ENCODE data around the gene RBM20. TPM values are rescaled to one million over a fixed set of nuclear protein-coding genes. Genes with fewer than 3 reads are reported as not detected.
A peak's percentile ranks its signal among the peaks of the same experiment; 100 is the strongest.

RBM20 gene
- total and polyA plus RNA-seq, 7 experiments from 2014 or later, result 0.16 to 1.7 (median 0.37) TPM; not detected in 1

DNA sequence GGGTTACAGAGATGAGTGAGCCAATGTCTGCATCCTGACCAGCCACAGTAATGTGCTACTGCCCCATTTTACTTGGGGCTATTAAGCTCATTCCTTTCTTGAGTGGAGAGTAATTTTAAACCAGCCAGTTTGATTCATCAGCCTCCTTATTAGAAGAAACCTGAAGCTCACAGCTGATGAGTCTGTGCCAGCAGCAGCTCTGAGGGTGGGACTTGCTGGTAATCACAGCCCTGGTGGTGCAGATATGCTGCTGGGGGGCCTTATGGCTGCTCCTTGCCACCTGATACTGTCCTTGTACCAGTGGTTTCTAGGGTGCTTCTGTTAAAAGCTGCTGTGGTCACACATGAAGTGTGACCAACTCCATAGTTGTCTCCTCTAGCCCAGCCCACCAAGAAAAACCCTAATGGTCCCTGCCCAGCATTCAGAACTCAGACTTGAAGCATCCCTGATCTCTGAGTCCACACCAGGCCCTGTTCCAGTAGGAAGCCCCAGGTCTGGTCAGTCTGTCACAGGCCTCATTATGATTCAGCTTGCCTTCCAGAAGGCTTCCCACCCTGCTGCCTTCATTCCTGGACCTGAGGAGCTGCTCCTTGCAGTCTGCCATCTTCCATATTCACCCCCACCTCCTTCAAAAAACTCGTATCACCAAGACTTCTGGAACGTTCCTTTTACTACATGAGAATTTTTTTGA, 28.9 kb upstream of the RBM20 start:
- ChIA-PET CTCF (no interaction called here), POLR2A (interaction anchor here (0.6 kb wide), 1 partner anchor 310 kb away, joined by 3 read pairs; no protein-coding TSS in a partner anchor)
- no peaks in the 10 kb centered on the region for H3K27me3 ChIP-seq (ENCODE audit: control insufficient read depth in 2 of 2, insufficient read depth in 2 of 2, low read length in 2 of 2)
- Mint-ChIP-seq H3K4me3 (no peak overlapping the region), H3K4me1 (peaks cover 10 to 43% (median 29%) of the 10 kb centered on the region in 7 donors), H3K27me3 (no peaks in the 10 kb centered on the region), H3K27ac (peak overlapping the region in 1 of 9 donors; percentile 17), H3K9me3 (no peaks in the 10 kb centered on the region), H3K36me3 (no peaks in the 10 kb centered on the region)
- no peaks in the 10 kb centered on the region for H3K36me3 ChIP-seq (ENCODE audit: control insufficient read depth in 2 of 3, insufficient read depth in 3 of 3, low read length in 3 of 3)
- peaks cover 0 to 7% of the 10 kb centered on the region in 2 donors for H3K4me1 ChIP-seq (ENCODE audit: control insufficient read depth in 2 of 2, insufficient read depth in 2 of 2, low read length in 2 of 2)
- no peak overlapping the region for H3K27ac ChIP-seq (ENCODE audit: low read depth, low read length)
- intact Hi-C loops (cut with micrococcal nuclease), result loop anchor here in 1 of 2 donors (10.0 kb wide), 1 partner anchor 590 kb away; no protein-coding TSS in a partner anchor
- no peaks in the 10 kb centered on the region for H3K9me3 ChIP-seq (ENCODE audit: control insufficient read depth in 2 of 3, low read length in 3 of 3)
- DNase-seq, result no peak
- ATAC-seq, result no peak
- no peak overlapping the region for H3K4me3 ChIP-seq (ENCODE audit: low read length)

DNA sequence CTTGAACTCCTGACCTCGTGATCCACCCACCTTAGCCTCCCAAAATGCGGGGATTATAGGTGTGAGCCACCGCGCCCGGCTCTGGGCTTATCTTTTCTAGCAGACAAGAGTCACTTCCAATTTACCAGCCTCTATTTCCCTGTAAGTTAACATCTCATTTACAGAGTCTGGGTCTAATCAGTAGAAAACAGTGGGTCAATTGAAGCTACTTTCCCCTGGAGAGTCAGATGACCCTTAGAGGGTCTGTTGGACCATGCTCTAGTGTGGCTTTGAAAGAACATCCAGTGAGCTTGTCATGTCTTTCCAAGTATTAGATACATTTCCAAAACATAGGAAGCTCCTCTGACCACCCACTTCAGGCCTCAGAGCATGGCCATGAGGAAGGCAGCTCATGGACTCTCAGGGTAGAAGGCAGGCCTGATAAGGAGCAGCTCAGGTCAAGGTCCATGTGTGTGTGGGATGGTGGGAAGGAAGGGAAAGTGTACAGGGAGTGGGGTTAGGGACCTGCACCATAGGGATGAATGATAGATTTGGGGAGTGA, 27.6 kb upstream of the RBM20 start:
- Mint-ChIP-seq H3K36me3 (no peaks in the 10 kb centered on the region), H3K27me3 (peaks cover 0 to 3% (median 0%) of the 10 kb centered on the region in 5 donors), H3K4me3 (no peak overlapping the region), H3K9me3 (peaks cover 0 to 5% (median 1%) of the 10 kb centered on the region in 11 donors), H3K4me1 (peaks cover 10 to 40% (median 29%) of the 10 kb centered on the region in 7 donors), H3K27ac (peak overlapping the region in 1 of 9 donors; percentile 13)
- Histone ChIP-seq H3K4me1 (ENCODE audit: control insufficient read depth in 2 of 2, insufficient read depth in 2 of 2, low read length in 2 of 2) (peaks cover 0 to 7% of the 10 kb centered on the region in 2 donors), H3K36me3 (ENCODE audit: control insufficient read depth in 2 of 3, insufficient read depth in 3 of 3, low read length in 3 of 3) (no peaks in the 10 kb centered on the region), H3K4me3 (ENCODE audit: low read length) (no peak overlapping the region), H3K27me3 (ENCODE audit: control insufficient read depth in 2 of 2, insufficient read depth in 2 of 2, low read length in 2 of 2) (no peaks in the 10 kb centered on the region), H3K9me3 (ENCODE audit: control insufficient read depth in 2 of 3, low read length in 3 of 3) (no peaks in the 10 kb centered on the region), H3K27ac (ENCODE audit: low read depth, low read length) (no peak overlapping the region)
- no peak for ATAC-seq
- intact Hi-C loops (cut with micrococcal nuclease), result loop anchor here in 1 of 2 donors (10.0 kb wide), 1 partner anchor 588 kb away; no protein-coding TSS in a partner anchor
- ChIA-PET POLR2A (no interaction called here), CTCF (no interaction called here)
- DNase-seq, result no peak

DNA sequence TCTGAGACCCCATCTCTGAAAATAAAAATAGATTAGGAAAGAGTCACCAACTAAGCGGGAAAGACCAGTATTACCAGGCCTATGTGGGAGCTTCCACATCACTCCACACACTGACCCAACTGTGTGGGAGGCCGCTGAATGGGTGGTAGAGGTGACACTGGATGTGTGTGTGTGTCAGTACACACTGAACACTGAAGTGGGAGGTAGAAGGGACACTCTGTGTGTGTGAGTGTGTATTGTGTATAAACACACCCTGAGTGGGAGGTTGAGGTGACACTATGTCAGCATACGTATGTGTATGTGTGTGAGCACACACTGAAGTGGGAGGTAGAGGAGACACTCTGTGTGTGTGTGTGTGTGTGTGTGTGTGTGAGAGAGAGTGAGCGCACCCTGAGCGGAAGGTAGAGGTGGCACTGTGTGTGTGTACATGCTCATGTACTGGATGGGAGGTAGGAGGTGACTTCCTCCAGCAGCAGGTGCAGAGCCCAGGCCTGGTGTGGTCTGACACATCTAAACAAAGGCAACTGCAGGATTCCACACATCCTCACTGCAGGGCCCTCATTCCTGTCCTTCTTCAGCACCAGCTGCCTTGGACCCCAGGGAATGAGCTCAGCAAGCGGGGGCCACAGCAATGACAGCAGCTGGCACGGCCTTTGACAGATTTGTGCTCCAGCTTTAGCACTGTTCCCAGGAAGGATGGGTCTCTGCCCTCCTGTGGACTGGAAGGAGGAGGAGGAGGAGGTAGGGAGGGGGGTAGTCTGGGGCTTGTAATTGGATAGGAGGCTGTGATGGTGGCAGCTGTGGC, 26.5 kb upstream of the RBM20 start:
- Mint-ChIP-seq H3K27me3 (peaks cover 0 to 4% (median 0%) of the 10 kb centered on the region in 5 donors), H3K27ac (peak overlapping the region in 7 of 9 donors; percentile 5 to 92 (median 64)), H3K4me3 (peak overlapping the region in 6 of 10 donors; percentile 12 to 66 (median 25)), H3K9me3 (peaks cover 0 to 10% (median 2%) of the 10 kb centered on the region in 11 donors), H3K4me1 (peaks cover 10 to 31% (median 22%) of the 10 kb centered on the region in 7 donors), H3K36me3 (no peaks in the 10 kb centered on the region)
- no peaks in the 10 kb centered on the region for H3K9me3 ChIP-seq (ENCODE audit: control insufficient read depth in 2 of 3, low read length in 3 of 3)
- H3K4me3 ChIP-seq (ENCODE audit: low read length), result no peak overlapping the region
- H3K27me3 ChIP-seq (ENCODE audit: control insufficient read depth in 2 of 2, insufficient read depth in 2 of 2, low read length in 2 of 2), result no peaks in the 10 kb centered on the region
- DNase-seq (peak in 5 of 9 donors; percentile 10 to 45 (median 32)), ATAC-seq (peak; percentile 50)
- peaks cover 0 to 7% of the 10 kb centered on the region in 2 donors for H3K4me1 ChIP-seq (ENCODE audit: control insufficient read depth in 2 of 2, insufficient read depth in 2 of 2, low read length in 2 of 2)
- intact Hi-C loops (cut with micrococcal nuclease), result loop anchor here in 1 of 2 donors (10.0 kb wide), 1 partner anchor 587 kb away; no protein-coding TSS in a partner anchor
- H3K36me3 ChIP-seq (ENCODE audit: control insufficient read depth in 2 of 3, insufficient read depth in 3 of 3, low read length in 3 of 3), result no peaks in the 10 kb centered on the region
- H3K27ac ChIP-seq (ENCODE audit: low read depth, low read length), result no peak overlapping the region
- ChIA-PET POLR2A (no interaction called here), CTCF (no interaction called here)

DNA sequence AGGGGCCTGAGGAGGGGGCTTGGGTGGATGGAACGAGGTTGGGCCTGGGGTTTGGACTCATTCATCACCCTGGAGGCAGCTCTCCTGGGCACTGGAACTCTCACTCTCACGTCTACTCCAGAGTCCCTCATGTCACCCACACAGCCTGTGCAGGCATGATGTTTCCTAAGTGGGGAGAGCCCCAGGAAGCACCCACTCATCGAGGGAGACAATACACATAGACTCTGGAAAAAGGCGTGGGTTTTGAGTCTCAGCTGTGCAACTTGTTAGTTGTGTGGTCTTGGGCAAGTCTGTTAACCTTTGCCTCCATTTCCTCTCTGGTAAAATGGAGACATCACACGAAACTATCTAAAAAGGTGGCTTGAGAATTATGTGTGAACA, 25.9 kb upstream of the RBM20 start:
- H3K27ac Mint-ChIP-seq, result peak overlapping the region in 4 of 9 donors; percentile 43 to 89 (median 62)
- ChIA-PET POLR2A (no interaction called here), CTCF (no interaction called here)
- Histone ChIP-seq H3K9me3 (ENCODE audit: control insufficient read depth in 2 of 3, low read length in 3 of 3) (no peaks in the 10 kb centered on the region), H3K27ac (ENCODE audit: low read depth, low read length) (no peak overlapping the region), H3K4me3 (ENCODE audit: low read length) (no peak overlapping the region), H3K4me1 (ENCODE audit: control insufficient read depth in 2 of 2, insufficient read depth in 2 of 2, low read length in 2 of 2) (peaks cover 0 to 7% of the 10 kb centered on the region in 2 donors), H3K36me3 (ENCODE audit: control insufficient read depth in 2 of 3, insufficient read depth in 3 of 3, low read length in 3 of 3) (no peaks in the 10 kb centered on the region), H3K27me3 (ENCODE audit: control insufficient read depth in 2 of 2, insufficient read depth in 2 of 2, low read length in 2 of 2) (no peaks in the 10 kb centered on the region)
- DNase-seq (peak in 1 of 9 donors; percentile 60), ATAC-seq (no peak)
- no peaks in the 10 kb centered on the region for H3K36me3 Mint-ChIP-seq
- H3K9me3 Mint-ChIP-seq, result peaks cover 0 to 10% (median 2%) of the 10 kb centered on the region in 11 donors
- H3K4me3 Mint-ChIP-seq, result peak overlapping the region in 2 of 10 donors; percentile 13 to 15
- intact Hi-C loops (cut with micrococcal nuclease), result loop anchor here in 1 of 2 donors (10.0 kb wide), 1 partner anchor 587 kb away; no protein-coding TSS in a partner anchor
- H3K27me3 Mint-ChIP-seq, result peaks cover 0 to 4% (median 0%) of the 10 kb centered on the region in 5 donors
- H3K4me1 Mint-ChIP-seq, result peaks cover 10 to 30% (median 22%) of the 10 kb centered on the region in 7 donors

DNA sequence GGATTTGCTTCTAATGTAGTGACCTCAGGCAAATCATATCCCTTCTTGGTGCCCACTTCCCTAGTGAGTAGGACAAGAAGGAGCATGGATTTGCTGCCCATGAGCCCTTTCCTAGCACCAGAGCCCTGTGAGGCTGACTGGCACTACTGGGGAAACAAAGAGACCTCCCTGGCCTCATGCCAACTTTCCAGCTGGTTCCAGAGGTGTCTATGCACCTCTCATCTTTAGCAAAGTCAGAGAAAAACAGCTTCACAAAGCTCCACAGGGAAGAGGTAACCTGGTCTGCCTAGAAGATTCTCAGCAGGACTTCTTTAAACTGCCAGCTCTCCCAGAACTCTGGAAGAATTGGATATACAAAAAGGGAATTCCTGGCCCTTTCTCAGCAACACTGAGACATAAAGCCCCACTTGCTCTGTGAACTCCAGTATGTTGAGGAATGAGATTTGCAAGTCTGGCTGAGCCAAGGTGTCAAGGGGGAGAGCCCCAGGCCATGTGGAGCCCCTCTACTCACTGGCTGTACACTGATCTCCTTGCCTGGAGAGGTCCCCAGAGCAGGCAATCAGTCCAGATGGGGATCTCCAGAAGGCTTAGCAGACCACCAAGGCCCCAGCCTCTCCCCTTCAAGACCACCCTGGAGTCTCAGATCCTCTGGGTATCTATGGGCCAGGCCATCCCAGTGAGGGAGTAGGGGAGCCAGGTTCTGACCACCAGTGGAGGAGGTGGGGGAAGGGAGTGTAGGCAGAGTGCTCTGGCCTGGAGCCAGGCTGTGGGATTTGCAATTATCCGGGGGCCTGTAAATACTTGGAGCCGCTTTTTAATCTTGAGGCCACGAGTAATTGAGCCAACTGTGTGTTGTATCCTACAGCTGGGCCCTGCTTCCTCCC, 24.4 kb upstream of the RBM20 start:
- Mint-ChIP-seq H3K4me1 (peaks cover 10 to 30% (median 20%) of the 10 kb centered on the region in 7 donors), H3K9me3 (peaks cover 0 to 10% (median 2%) of the 10 kb centered on the region in 11 donors), H3K27me3 (peaks cover 0 to 4% (median 0%) of the 10 kb centered on the region in 5 donors), H3K27ac (peak overlapping the region in 2 of 9 donors; percentile 2 to 31), H3K4me3 (no peak overlapping the region), H3K36me3 (no peaks in the 10 kb centered on the region)
- CTCF ChIA-PET, result no interaction called here
- POLR2A ChIA-PET, result no interaction called here
- Histone ChIP-seq H3K36me3 (ENCODE audit: control insufficient read depth in 2 of 3, insufficient read depth in 3 of 3, low read length in 3 of 3) (no peaks in the 10 kb centered on the region), H3K4me1 (ENCODE audit: control insufficient read depth in 2 of 2, insufficient read depth in 2 of 2, low read length in 2 of 2) (peaks cover 0 to 7% of the 10 kb centered on the region in 2 donors), H3K9me3 (ENCODE audit: control insufficient read depth in 2 of 3, low read length in 3 of 3) (no peaks in the 10 kb centered on the region), H3K27me3 (ENCODE audit: control insufficient read depth in 2 of 2, insufficient read depth in 2 of 2, low read length in 2 of 2) (no peaks in the 10 kb centered on the region), H3K4me3 (ENCODE audit: low read length) (no peak overlapping the region), H3K27ac (ENCODE audit: low read depth, low read length) (no peak overlapping the region)
- ATAC-seq, result no peak
- intact Hi-C loops (cut with micrococcal nuclease), result loop anchor here in 1 of 2 donors (10.0 kb wide), 1 partner anchor 585 kb away; no protein-coding TSS in a partner anchor
- DNase-seq, result no peak

DNA sequence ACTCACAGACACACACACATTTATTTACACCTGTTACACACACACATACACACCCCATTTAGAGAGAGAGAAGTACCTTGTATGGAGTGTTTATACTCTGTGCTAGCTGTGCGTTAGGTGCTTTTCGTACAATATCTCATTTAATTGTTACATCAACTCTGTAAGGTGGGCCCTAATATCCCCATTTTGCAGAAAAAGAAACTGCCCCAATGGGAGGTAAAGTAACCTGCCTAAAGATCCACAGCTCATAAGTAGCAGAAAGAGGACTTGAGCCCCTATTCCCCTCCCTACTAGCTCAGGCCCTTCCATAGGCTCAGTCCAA, 23.8 kb upstream of the RBM20 start:
- Mint-ChIP-seq H3K4me1 (peaks cover 10 to 29% (median 20%) of the 10 kb centered on the region in 7 donors), H3K9me3 (peaks cover 0 to 10% (median 2%) of the 10 kb centered on the region in 11 donors), H3K27me3 (peaks cover 0 to 4% (median 0%) of the 10 kb centered on the region in 5 donors), H3K36me3 (no peaks in the 10 kb centered on the region), H3K4me3 (no peak overlapping the region), H3K27ac (peak overlapping the region in 1 of 9 donors; percentile 41)
- ATAC-seq (no peak), DNase-seq (no peak)
- POLR2A ChIA-PET, result no interaction called here
- Histone ChIP-seq H3K4me1 (ENCODE audit: control insufficient read depth in 2 of 2, insufficient read depth in 2 of 2, low read length in 2 of 2) (peaks cover 0 to 7% of the 10 kb centered on the region in 2 donors), H3K27me3 (ENCODE audit: control insufficient read depth in 2 of 2, insufficient read depth in 2 of 2, low read length in 2 of 2) (no peaks in the 10 kb centered on the region), H3K4me3 (ENCODE audit: low read length) (no peak overlapping the region), H3K27ac (ENCODE audit: low read depth, low read length) (no peak overlapping the region), H3K9me3 (ENCODE audit: control insufficient read depth in 2 of 3, low read length in 3 of 3) (no peaks in the 10 kb centered on the region), H3K36me3 (ENCODE audit: control insufficient read depth in 2 of 3, insufficient read depth in 3 of 3, low read length in 3 of 3) (no peaks in the 10 kb centered on the region)
- intact Hi-C loops (cut with micrococcal nuclease), result no loop called here
- CTCF ChIA-PET, result interaction anchor here (0.6 kb wide), 1 partner anchor 282 kb away, joined by 3 read pairs; no protein-coding TSS in a partner anchor
